ENCODE results near the gene SNX8.
A peak's percentile ranks its signal among the peaks of the same experiment; 100 is the strongest.
"Not testable (repeated sequence)": the region's sequence is repeated elsewhere in the genome, so short reads cannot be mapped to it uniquely, and the experiment has no call there.

SNX8 gene

GRCh38 chr7:2325162-2325561 is 10.9 kb upstream of the SNX8 start:
- peak in 1 of 2 donors; percentile 51 for DNase-seq

DNA sequence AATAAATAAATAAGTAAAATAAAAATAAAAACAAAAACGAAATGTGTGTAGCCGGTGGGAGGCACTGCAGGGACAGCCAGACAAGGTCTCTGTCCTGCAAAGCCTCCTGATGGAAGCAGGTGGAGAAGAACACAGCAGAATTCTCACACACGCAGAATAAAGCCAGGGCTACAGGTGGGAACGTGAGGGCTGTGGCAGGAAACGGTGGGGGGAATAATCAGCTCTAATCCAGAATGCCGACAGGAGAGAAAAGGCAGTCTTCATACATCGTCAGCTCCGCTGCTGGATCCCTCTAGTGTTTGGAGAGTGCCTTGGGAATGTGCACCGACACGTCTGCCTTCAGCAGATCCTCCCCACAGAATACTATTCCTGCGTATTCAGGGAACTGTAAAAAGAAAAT is 6.8 kb upstream of the SNX8 start:
- DNase-seq, result no peak

DNA sequence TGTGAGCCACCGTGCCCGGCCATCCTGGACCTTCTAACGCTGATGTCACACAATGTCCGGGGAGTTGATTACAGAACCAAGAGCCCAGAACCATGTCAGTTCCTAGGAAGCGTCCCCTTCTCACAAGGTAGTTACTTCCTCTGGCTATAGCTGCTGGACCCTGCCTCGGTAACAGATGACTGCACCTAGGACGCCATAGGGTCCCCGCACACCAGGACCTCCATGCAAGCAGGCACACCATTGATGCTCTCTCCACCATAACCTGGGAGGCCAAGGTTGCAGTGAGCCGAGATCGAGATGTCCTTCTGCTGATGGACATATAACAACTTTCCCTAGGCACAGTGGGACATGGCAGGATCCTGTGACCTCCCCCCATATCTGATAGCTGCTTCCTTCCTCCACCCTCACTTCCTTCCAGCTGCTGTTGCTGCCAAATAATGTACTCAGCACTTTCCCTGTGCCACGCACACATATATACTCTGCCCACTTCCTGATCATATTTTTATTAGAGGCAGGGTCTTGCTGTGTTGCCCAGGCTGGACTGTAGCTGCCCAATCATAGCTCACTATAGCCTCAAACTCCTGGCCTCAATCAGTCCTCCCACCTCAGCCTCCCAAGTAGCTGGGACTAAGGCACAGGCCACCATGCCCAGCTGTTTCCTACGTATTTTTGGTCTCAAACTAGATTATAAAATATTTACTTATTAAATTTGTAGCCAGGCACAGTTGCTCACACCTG is 3.5 kb upstream of the SNX8 start:
- DNase-seq, result no peak

- DNase-seq, result no peak
Observed at GRCh38 chr7:2316578-2316977, 2.3 kb upstream of the SNX8 start.

DNA sequence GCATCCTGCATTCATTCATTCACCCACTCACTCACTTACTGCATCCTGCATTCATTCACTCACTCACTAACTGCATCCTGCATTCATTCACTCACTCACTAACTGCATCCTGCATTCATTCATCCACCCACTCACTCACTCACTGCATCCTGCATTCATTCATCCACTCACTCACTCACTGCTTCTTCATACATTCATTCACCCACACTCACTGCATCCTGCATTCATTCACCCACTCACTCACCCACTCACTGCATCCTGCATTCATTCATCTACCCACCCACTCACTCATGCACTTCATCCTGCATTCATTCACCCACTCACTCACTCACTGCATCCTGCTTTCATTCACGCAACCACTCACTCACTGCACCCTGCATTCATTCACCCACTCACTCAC is 1.5 kb upstream of the SNX8 start:
- no peak for DNase-seq

- not testable (repeated sequence) for DNase-seq
Observed at GRCh38 chr7:2314956-2315530, 802 bp upstream of the SNX8 start.

DNA sequence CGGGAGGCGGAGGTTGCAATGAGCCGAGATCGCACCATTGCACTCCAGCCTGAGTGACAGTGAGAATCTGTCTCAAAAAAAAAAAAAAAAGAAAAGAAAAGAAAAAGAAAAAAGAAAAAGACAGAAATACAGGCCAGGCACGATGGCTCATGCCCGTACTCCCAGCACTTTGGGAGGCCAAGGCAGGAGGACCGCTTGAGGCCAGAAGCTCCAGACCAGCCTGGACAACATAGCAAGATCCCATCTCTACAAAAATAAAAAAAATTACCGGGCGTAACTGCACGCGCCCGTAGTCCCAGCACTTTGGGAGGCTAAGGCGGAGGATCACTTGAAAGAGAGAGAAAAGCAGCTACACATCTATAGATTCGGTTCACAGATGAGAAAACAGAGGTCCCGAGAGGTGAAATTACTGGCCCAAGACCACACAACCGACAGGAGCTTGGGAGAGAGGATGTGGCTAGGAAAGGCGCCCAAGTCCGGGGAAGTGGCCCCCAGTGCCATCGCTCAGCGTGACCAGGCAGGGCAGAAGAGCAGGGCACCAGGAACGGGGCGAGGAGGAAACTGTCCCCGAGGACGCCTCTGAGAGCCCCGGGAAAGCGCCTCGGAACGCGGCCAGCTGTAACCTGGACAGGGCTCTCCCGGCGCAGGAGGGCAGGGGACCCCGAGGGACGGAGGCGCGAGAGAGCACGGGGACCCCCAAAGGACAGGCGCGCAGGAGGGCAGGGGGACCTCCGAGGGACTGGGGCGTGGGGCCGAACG is 612 bp downstream of the SNX8 start:
- peak in 1 of 2 donors; percentile 61 for DNase-seq

- DNase-seq, result no peak
Observed at GRCh38 chr7:2312267-2312929, 1.8 kb downstream of the SNX8 start.

GRCh38 chr7:2309889-2310331 is 4.3 kb downstream of the SNX8 start:
- DNase-seq, result no peak

GRCh38 chr7:2307690-2308107 is 6.5 kb downstream of the SNX8 start:
- DNase-seq, result peak in 1 of 2 donors; percentile 56

DNA sequence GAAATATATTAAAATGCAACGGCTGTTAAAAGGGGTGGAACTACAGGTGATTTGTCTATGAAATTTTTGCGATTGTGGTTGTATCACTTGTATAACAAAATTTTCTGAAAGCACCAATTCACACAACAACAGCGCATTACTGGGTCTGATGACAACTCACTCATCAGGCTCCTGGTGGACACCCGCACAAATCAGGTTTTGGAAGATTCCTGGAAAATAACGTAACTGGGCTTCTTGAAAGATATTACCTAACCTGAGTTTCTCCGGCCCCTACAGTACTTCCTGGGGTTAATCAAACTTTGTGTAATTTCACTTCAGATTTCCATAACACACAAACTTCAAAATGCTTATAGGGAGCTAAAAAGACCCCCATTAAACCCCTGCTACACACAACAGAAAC is 7.6 kb downstream of the SNX8 start:
- no peak for DNase-seq

- not testable (repeated sequence) for DNase-seq
Observed at GRCh38 chr7:2305258-2305657, 9.0 kb downstream of the SNX8 start.

GRCh38 chr7:2303520-2303919 is 10.7 kb downstream of the SNX8 start:
- not testable (repeated sequence) for DNase-seq

- not testable (repeated sequence) for DNase-seq
Observed at GRCh38 chr7:2302743-2303397, 11.4 kb downstream of the SNX8 start.

GRCh38 chr7:2301511-2301863 is 12.8 kb downstream of the SNX8 start:
- DNase-seq, result no peak

- DNase-seq, result peak in 1 of 2 donors; percentile 39
Observed at GRCh38 chr7:2299870-2300512, 14.2 kb downstream of the SNX8 start.

DNA sequence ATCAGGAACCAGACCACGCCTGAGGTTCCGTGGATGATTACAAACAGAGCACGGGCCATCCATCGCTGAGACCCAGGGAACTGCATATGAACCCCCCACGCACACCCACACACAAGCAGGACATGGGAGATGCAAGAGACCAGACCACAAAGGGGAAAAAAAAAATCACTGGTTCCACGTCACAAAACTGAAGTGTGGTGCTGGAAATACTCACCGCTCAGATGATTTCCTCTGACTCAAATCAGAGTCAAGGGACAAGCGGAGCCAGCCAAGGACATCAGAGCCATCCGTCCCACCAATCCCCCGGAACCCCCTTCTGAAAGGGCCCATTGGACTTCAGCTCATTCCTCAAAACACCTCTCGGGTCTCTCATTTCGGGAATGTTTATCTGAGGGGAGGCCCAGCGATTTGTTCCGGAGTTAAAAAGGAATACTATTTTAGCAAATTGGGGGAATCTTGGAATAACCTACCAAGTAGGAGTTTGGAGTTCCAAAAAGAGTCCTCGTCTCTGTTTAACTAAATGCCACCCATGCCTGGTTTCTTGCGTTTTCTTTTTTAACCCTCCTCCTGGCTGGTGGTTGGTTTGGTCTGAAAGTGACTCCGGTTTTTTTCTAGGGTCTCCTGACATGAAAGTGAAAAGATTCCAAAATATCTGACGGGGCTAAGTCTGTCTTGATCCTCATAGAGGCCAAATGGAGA is 15.0 kb downstream of the SNX8 start:
- no peak for DNase-seq

DNA sequence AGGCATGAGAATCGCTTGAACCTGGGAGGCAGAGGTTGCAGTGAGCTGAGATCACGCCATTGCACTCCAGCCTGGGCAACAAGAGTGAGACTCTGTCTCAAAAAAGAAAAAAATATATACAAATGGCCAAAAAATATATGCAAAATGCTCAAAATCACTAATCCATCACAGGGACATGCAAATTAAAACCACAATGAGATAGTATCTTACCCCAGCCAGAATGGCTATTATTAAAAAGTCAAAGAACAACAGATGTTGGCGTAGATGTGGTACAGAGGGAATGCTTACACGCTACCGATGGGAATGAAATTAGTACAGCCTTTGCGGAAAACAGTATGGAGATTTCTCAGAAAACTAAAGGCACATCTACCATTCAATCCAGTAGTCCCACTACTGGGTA is 17.4 kb downstream of the SNX8 start:
- no peak for DNase-seq

GRCh38 chr7:2295936-2296620 is 18.2 kb downstream of the SNX8 start:
- DNase-seq, result no peak

DNA sequence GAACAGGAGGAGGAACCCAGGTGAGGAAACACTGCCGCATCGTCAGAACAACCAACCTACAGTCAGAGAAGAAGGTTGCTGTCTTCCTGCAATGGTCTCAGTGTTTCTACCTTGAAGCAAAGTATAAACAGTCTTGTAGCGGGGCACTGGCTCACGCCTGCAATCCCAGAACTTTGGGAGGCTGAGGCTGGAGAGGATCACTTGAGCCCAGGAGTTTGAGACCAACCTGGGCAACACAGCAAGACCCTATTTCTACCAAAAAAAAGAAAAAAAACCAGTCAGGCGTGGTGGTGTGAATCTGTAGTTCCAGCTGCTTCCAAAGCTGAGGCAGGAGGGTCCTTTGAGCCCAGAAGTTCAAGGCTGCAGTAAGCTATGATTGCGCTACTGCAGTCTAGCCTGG is 23.4 kb downstream of the SNX8 start:
- DNase-seq, result no peak

- no peak for DNase-seq
Observed at GRCh38 chr7:2289621-2290020, 24.6 kb downstream of the SNX8 start.

Measured in bone marrow (tissue), 2 donors.